DOHH2 (cell line): Measurements from ENCODE around the gene ZBTB43.
A peak's percentile ranks its signal among the peaks of the same experiment; 100 is the strongest.

Experiments
- H3F3A ChIP-seq: fragments of 200-600 bp; sonication (generic), shearing (Covaris generic); 2 replicates; pipeline ENCODE4 v1.6.0; 2016; ENCODE audit warnings: antibody characterized with exemption, mild to moderate bottlenecking; ENCODE audit not compliant: control insufficient read depth, insufficient read depth
- H3K27ac ChIP-seq: fragments of 200-600 bp; sonication (generic); 2 replicates; pipeline ENCODE4 v1.5.1; 2014; ENCODE audit warnings: low read depth, mild to moderate bottlenecking, low read length, moderate library complexity
- H3K27me3 ChIP-seq: fragments of 200-600 bp; sonication (generic); 2 replicates; pipeline ENCODE4 v1.6.1; 2014; ENCODE audit warnings: mild to moderate bottlenecking, low read length, mixed read lengths; ENCODE audit not compliant: control insufficient read depth
- H3K36me3 ChIP-seq: fragments of 200-600 bp; sonication (generic); 2 replicates; pipeline ENCODE4 v1.6.1; 2014; ENCODE audit warnings: mild to moderate bottlenecking, low read length, moderate library complexity, mixed read lengths; ENCODE audit not compliant: control insufficient read depth
- H3K4me1 ChIP-seq: fragments of 200-600 bp; sonication (generic); 2 replicates; pipeline ENCODE4 v1.6.1; 2014; ENCODE audit warnings: mild to moderate bottlenecking, low read length, mixed read lengths; ENCODE audit not compliant: control insufficient read depth
- H3K4me2 ChIP-seq: fragments of 200-600 bp; sonication (generic); 2 replicates; pipeline ENCODE4 v1.6.0; 2014; ENCODE audit warnings: mild to moderate bottlenecking, low read length, moderate library complexity
- H3K4me3 ChIP-seq: fragments of 200-600 bp; sonication (generic); 2 replicates; pipeline ENCODE4 v1.5.1; 2014; ENCODE audit warnings: mild to moderate bottlenecking, low read length, mixed read lengths
- H3K79me2 ChIP-seq: fragments of 200-600 bp; sonication (generic); 2 replicates; pipeline ENCODE4 v1.6.1; 2014; ENCODE audit warnings: mild to moderate bottlenecking, low read length, mixed read lengths; ENCODE audit not compliant: control insufficient read depth
- H3K9me2 ChIP-seq: fragments of 200-600 bp; sonication (generic); replicated peaks from 2 replicates; pipeline ENCODE4 v1.6.1; 2014; ENCODE audit warnings: mild to moderate bottlenecking, low read length, mixed read lengths; ENCODE audit not compliant: control insufficient read depth
- H3K9me3 ChIP-seq: fragments of 200-600 bp; sonication (generic); 2 replicates; pipeline ENCODE4 v1.6.1; 2014; ENCODE audit warnings: antibody characterized with exemption, low read length, mixed read lengths; ENCODE audit not compliant: control insufficient read depth, insufficient read depth
- H4K20me1 ChIP-seq: fragments of 200-600 bp; sonication (generic); 2 replicates; pipeline ENCODE4 v1.6.0; 2014; ENCODE audit warnings: low read depth, mild to moderate bottlenecking, antibody characterized with exemption, low read length, moderate library complexity; ENCODE audit not compliant: control insufficient read depth, insufficient read depth
- CTCF ChIP-seq: fragments of 200-600 bp; sonication (generic); IDR thresholded peaks from one replicate; pipeline ENCODE4 v1.5.1; 2014; ENCODE audit warnings: antibody characterized with exemption, mild to moderate bottlenecking, low read depth, low read length; ENCODE audit not compliant: poor library complexity, severe bottlenecking
- EZH2phosphoT487 ChIP-seq: fragments of 200-600 bp; sonication (generic); IDR thresholded peaks from 2 replicates; pipeline ENCODE4 v1.6.1; 2017; ENCODE audit warnings: borderline replicate concordance, mild to moderate bottlenecking, antibody characterized with exemption, low read length, moderate library complexity, mixed read lengths

ZBTB43 gene

GRCh38 chr9:126829035-126829434 is 24.2 kb downstream of the ZBTB43 start:
- H3K79me2 ChIP-seq, result peaks cover 36% of the 10 kb centered on the region
- TF ChIP-seq CTCF, result no peak
- no peak for TF ChIP-seq EZH2phosphoT487
- peaks cover 3% of the 10 kb centered on the region; the same call in 1 of the 2 replicates for H4K20me1 ChIP-seq
- H3K9me2 ChIP-seq, result no peaks in the 10 kb centered on the region
- H3K4me3 ChIP-seq, result no peak overlapping the region
- no peak overlapping the region for H3K27ac ChIP-seq
- no peaks in the 10 kb centered on the region for H3K27me3 ChIP-seq
- no peaks in the 10 kb centered on the region for H3F3A ChIP-seq
- H3K9me3 ChIP-seq, result no peaks in the 10 kb centered on the region
- H3K4me2 ChIP-seq, result no peak overlapping the region
- H3K4me1 ChIP-seq, result peaks cover 24% of the 10 kb centered on the region
- H3K36me3 ChIP-seq, result peaks cover 20% of the 10 kb centered on the region

DNA sequence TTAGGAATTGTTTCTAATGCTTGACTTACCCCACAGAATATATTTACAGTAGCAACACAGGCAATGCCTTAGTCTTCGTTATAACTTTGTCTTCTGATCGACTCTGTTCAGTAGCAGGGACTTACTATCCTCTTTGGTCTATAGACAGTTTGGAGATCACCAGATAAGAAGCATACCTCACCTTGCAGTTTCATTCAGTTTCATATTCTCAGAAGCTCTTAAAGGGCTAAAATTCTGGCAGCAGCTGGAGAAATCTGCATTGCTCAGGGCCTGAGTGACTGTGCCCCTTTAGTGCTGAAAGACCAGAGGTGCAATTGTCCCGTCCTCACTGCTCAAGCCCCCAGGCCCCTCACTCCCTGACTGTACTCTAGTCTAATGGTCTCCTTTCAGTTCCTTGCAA is 26.0 kb downstream of the ZBTB43 start:
- Histone ChIP-seq H3K36me3 (peaks cover 29% of the 10 kb centered on the region), H4K20me1 (peaks cover 3% of the 10 kb centered on the region; the same call in 1 of the 2 replicates)

DNA sequence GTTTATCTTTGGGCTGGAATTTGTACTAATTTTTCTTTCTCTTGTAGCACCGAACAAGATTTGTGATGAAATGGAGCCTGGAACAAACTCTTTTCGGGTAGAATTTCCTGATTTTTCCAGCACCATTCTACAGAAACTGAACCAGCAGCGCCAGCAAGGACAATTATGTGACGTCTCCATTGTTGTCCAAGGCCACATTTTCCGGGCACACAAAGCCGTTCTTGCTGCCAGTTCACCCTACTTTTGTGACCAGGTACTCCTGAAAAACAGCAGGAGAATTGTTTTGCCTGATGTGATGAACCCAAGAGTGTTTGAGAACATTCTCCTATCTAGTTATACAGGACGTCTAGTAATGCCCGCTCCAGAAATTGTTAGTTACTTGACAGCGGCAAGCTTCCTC is 27.6 kb downstream of the ZBTB43 start:
- Histone ChIP-seq H3K27ac (no peak overlapping the region), H3F3A (no peaks in the 10 kb centered on the region), H3K36me3 (peaks cover 33% of the 10 kb centered on the region), H3K9me3 (no peaks in the 10 kb centered on the region), H3K9me2 (no peaks in the 10 kb centered on the region), H3K4me1 (peaks cover 38% of the 10 kb centered on the region), H4K20me1 (peaks cover 3% of the 10 kb centered on the region; the same call in 1 of the 2 replicates), H3K27me3 (no peaks in the 10 kb centered on the region), H3K4me2 (peak overlapping the region; percentile 57; the same call in 1 of the 2 replicates), H3K4me3 (no peak overlapping the region), H3K79me2 (peaks cover 45% of the 10 kb centered on the region)
- TF ChIP-seq CTCF (no peak), EZH2phosphoT487 (no peak)

More for the DNA sequence above, 26.0 kb downstream of the ZBTB43 start:
- H3K9me3 ChIP-seq, result no peaks in the 10 kb centered on the region
- no peaks in the 10 kb centered on the region for H3K27me3 ChIP-seq
- H3K27ac ChIP-seq, result no peak overlapping the region
- H3K9me2 ChIP-seq, result no peaks in the 10 kb centered on the region
- peaks cover 34% of the 10 kb centered on the region for H3K4me1 ChIP-seq
- peaks cover 40% of the 10 kb centered on the region for H3K79me2 ChIP-seq
- TF ChIP-seq EZH2phosphoT487, result no peak
- H3K4me3 ChIP-seq, result no peak overlapping the region
- no peaks in the 10 kb centered on the region for H3F3A ChIP-seq
- no peak overlapping the region for H3K4me2 ChIP-seq

- no peaks in the 10 kb centered on the region for H3F3A ChIP-seq
- H3K9me3 ChIP-seq, result no peaks in the 10 kb centered on the region
- peak overlapping the region; percentile 57 for H3K4me2 ChIP-seq
- peaks cover 33% of the 10 kb centered on the region for H3K36me3 ChIP-seq
- no peaks in the 10 kb centered on the region for H3K27me3 ChIP-seq
- TF ChIP-seq EZH2phosphoT487 (no peak), CTCF (no peak)
- peaks cover 45% of the 10 kb centered on the region for H3K79me2 ChIP-seq
- H3K4me1 ChIP-seq, result peaks cover 38% of the 10 kb centered on the region
- peaks cover 3% of the 10 kb centered on the region; the same call in 1 of the 2 replicates for H4K20me1 ChIP-seq
- no peaks in the 10 kb centered on the region for H3K9me2 ChIP-seq
- no peak overlapping the region for H3K27ac ChIP-seq
- peak overlapping the region; percentile 40 for H3K4me3 ChIP-seq
These were observed 28.2 kb downstream of the ZBTB43 start for GRCh38 chr9:126833020-126833419.
